NCI-H2171 (cell line): Measurements from ENCODE around the gene ALG9.

Experiments used
- DNase-seq: peaks from one replicate; lab custom pipeline; 2025; lab: John Stamatoyannopoulos, UW

Gene ALG9

DNA sequence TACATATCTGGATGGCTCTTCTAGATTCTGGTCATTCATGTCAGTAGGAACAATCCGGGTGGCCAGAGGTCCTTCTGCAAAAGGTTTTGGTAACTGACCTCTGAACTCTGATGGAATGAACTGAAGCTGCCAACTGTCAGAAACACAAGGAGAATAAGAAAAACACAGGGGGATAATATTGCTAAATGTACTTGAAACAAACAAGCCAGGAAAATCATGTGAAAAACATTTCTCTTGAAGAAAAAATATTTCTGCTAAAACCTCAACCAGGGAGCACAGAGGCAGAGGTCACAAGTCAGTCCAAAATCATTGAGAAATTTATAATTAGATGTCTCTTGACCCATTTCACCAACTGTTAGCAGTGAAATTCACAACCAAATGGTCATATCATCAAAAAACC lies 35.2 kb downstream of the ALG9 start:
- no peak for DNase-seq

DNA sequence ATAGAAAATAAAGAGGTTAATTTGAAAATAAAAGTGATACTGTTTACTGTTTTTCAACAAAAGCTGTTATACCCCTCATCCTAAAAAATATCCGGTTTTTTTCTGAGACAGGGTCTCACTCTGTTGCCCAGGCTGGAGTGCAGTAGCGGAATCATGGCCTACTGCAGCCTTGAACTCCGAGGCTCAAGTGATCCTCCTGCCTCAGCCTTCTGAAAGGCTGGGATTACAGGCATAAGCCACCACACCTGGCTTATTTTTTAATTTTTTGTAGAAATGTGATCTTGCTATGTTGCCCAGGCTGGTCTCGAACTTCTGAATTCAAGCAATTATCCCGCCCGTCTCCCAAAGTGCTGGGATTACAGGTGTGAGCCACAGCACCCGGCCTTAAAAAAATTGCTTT lies 35.7 kb downstream of the ALG9 start:
- DNase-seq, result no peak

DNA sequence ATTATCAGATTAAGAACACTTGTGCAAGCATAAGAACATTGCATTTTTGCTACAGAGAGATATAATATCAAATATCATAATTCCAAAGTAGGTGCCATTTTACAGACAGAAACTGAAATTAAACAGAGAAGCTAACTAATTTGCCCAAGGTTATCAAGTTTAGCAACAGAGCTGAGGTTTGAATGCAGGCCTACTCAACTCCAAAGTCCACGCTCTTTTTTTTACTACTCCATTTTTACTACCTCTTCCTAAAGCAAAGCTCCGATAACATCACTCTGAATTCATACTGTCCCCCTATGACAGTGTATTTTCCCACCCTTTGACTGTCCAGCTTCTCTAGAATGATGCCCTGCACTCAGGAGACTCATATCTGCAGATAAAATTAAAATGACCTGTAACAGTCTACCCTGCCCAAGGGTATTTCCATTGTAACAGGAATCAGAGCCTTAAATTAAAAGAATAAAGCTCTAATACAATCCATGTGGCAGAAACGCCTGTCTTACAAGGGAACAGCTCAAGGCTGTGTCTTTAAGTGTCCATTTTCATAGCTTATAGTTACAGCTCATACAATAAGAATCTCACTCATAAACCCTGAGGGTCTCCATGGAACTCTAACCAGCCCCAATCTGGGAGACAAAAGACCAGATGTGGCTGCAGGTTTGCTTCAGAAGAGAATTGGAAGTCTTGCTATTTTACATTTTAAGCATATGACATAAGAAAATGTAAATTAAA lies 36.8 kb downstream of the ALG9 start:
- no peak for DNase-seq

DNA sequence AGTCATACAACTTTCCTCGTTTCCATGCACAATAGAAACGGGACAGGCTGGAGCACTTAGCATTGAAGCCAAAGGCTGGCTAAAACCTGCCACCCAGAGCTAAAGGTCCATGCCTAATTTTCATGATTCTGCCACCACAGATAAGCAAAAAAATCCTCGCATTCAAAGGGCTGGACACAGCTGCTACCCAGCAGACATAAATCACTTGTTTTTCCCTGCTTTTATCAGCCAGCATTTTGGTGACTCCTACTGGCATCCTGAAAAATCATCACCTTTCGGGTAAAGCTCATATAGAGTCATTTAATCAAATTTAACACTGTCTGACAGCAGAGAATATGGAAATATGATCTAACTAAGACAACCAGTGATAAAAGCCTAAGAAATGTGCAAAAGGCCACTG lies 37.9 kb downstream of the ALG9 start:
- DNase-seq, result no peak

DNA sequence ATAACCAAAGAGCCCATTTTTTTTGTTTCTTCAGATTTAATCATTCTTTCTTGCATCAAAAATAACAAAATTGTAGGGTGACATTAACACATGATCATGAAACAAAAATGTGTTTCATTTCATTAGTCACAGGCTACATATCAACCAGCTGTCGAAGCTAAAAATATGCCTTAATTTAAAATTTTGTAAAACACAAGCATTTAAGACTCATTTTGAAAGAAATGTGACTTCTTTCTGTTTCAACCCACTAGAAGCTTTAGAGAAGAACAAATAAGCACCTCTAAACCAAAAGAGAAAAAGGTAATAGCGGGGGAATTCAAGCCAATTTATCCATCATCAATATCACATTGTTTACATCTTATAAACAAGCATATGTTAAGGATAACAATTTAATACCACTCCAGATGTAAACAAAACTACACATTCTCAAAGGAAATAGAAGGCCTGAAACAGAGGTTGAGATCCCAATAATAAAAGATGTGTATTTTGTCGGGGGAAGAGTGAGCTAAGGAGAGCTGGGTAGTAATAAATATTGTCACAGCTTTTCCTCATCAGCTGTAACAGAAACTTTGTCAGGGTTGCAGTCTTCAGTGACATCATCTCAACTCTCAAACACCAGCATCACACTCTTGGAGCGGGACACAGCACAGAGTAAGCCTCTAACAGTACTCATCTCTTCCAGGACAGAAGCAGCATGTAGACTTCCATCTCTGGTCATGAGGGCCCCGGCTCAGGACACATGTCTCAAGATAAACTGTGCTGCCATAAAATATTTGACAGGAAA lies 42.0 kb downstream of the ALG9 start:
- no peak for DNase-seq

DNA sequence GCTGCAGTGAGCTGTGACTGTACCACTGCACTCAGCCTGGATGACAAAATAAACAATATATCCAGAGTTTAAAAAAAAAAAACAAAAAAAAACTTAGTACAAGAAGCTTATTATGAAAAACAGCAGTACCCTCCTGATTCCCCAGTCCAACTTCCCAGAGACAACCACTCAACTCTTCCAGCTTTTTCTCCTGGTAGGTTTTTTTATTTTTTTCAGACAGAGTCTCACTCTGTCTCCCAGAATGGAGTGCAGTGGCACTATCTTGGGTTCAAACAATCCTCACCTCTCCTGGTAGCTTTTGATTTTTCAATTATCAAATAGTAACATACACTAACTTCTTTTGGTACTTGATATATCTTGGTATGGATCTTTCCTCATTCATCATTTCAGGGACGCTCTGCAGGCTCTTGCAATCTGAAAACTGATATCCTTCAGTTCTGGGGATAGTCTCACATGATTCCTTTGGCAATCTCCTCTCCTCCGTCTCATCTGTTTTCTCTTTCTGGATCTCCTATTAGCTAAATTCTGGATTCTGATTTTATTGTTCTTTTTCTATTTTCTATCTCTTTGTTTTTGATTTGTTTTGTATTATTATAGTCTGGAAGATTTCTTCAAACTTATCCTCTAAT lies 44.9 kb downstream of the ALG9 start:
- DNase-seq, result no peak

DNA sequence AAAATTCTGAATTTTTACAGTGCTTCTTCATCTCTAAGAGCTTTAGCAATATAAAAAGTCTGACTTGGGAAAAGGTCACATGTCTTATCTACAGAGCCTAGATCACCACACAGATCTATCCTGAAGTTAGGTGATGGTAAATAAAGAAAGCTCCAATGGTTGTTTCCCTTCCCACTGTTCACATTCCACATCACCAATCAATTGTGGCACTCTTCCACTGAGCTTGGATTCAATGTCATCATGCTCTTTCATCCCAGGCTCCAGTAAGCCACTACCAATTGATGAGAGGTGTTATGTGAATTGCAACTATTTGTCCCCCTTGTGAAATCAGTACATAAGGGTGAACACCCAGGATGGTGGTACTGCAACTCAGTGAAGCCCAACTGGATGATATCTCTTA lies 47.8 kb downstream of the ALG9 start:
- no peak for DNase-seq

DNA sequence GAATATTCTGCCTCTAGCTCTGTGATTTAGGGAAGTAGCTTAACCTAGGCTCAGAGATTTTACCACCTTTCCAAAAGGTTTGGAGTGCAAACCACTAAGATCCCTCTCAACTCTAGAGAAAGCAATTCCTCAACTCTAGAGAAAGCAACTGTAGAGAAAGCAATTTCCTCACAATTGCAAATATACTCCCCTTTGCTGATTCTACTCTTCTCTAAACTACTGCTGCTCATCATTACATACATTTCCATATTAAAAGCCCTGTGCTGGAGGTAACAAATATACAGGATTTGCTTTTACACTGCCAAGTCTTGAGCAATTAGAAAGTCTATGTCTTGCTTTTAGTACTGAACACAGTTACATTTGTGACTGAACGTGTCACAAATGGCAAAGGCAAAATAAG lies 48.2 kb downstream of the ALG9 start:
- DNase-seq, result no peak

DNA sequence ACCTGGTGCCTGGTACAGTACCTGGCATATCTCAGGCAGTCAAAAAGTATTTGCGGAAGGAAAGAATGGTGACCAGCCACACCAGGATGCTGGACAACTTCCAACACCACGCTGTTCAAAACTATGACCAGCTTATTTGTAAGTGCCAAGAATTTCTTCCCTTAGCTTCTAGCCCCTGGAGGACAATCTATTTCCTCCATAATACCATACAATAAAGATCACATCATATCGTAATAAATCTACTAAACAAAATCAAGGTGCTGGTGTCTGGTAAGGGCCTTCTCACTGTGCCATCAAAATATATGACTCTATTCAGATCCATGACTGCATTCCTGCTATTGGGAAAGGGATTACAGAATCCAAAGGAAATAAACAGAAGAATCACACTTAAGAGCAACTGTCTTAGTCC lies 51.5 kb downstream of the ALG9 start:
- no peak for DNase-seq

DNA sequence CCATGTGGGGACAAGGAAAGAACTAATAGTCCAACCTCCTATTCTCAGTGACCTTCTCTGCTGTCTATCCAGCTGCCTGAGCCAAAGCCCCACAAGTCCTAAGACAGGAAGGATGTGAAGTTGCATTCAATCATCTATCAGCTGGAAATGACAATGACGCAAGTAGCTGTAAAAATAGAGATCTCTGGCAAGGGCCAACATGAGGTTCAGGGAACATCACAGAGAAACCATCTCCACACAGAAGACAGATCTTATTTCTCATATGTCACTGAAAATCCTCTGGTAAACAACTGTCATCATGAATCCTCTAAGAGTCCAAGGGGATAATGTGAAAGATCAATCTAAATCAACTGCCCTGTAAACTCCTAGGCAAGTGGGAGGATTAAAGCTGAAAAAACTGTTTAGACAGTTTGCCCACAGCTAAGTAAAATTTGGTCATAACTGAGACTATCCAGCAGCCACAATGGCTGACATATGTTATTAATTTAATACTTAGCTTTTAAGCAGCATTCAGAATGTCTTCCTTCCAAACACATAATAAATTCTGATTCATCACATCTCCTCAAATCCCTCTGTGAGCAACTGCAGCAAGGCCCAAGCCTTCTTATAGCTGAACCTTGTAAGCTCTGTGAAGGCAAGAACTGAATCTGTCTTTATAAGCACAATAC lies 52.1 kb downstream of the ALG9 start:
- DNase-seq, result no peak

DNA sequence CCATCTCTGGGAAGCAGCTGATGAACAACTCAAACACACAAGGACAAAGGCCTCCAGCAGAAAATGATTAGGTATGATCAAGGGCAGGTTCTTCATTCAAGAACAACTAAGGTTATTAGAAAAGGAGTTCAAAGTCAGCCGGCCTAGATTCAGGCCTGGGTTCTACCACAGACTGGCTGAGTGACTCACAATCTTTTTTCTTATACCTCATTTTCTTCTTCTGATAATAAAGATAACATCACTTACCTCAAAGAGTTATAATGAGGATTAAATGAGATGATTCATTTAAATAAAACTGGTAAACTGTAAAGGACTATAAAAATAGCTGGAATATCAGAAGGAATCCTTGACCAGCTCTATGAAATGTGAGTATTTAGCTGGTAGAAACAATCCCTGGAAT lies 55.9 kb downstream of the ALG9 start:
- no peak for DNase-seq

DNA sequence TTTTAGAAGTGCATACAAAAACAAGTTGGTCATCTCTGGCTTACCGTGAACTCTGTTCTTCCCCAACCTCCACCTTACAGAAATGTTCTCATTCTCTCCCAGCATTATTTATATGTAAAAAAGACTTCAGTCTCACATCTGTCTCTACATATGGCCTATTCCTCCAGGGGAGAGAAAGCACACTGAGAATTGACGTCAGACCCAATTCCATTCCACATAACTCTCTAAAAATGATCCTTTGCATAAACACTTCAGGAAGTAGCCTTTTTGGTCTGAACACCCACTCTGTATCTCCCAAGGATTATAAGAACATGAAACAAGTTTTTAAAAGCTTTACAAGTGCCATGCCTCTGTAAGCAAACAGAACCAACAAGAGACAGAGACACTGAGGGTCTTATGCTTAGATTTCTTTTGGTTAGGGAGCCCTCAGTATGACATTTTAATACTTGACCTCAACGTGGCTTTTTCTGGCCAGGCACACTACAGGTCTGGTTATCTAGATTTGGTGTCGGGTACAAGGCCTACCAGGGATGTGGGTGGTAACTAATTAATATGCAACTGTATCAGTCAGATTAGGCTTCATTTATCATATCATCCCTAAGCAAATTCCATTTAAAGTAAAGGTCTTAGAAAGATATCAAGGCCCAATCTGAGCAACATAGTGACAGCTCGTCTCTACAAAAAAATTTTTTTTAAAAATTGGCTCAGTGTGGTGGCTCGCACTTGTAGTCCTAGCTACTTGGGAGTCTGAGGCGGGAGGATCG lies 56.6 kb downstream of the ALG9 start:
- peak; percentile 31 for DNase-seq

DNA sequence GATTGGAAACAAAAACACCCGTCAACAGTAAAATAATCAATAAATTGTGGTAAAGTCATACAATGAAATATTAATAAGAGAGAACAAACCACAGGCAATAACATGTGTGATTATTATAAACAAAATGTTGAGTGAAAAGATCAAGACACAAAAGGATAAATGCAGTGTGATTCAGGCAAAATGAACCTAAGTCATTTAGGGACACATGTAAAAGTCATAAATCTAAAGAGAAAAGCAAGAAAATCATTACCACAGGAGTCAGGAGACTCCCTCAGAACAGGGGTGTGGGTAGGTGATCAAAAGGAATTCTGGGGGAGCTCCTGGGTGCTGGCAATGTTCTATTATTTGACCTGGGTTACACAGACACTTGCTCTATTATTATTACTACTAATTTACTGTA lies 57.3 kb downstream of the ALG9 start:
- no peak for DNase-seq

DNA sequence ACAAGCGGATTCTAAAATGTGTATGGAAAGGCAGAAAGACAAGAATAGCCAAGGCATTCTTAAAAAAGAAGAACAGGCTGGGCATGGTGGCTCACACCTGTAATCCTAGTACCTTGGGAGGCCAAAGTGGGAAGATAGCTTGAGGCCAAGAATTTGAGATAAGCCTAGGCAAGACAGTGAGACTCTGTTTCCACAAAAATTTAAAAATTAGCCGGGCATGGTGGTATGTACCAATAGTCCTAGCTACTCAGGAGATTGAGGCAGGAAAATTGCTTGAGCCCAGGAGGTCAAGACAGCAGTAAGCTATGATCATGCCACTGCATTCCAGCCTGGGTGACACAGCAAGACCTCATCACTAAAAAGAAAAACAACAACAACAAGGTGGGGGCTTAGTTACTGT lies 59.2 kb downstream of the ALG9 start:
- DNase-seq, result no peak

DNA sequence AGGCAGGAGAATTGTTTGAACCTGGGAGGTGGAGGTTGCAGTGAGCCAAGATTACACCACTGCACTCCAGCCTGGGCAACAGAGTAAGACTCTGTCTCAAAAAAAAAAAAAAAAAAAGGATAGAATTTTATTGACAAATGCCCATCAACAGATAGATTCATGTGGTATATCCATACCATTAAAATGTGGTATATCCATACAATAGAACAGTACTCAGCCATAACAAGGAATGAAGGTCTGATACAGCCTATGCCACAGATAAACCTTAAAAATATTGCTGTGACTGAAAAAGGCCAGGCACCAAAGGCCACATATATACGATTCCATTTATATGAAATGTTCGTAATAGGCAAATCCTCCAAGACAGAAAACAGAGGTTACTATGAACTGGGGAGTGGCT lies 59.9 kb downstream of the ALG9 start:
- no peak for DNase-seq

DNA sequence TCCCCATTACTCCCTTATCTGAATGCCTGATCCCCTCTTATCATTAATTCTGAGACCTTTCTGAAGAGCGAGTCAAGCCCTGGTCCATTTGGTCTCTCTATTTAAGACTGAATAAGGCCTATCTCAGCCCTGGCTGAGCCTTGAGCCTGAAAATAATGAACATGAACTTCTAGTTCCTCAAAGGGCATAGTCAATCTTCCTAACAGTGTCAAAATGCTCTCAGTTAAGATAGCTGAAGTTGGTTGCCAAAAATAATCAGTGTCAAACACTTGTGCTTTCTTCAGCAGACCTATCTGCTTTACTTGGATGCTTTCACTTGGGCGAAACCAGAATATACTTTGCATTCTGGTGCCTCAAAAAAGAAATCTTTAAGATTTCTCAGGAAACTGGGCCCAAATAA lies 62.5 kb downstream of the ALG9 start:
- DNase-seq, result no peak

DNA sequence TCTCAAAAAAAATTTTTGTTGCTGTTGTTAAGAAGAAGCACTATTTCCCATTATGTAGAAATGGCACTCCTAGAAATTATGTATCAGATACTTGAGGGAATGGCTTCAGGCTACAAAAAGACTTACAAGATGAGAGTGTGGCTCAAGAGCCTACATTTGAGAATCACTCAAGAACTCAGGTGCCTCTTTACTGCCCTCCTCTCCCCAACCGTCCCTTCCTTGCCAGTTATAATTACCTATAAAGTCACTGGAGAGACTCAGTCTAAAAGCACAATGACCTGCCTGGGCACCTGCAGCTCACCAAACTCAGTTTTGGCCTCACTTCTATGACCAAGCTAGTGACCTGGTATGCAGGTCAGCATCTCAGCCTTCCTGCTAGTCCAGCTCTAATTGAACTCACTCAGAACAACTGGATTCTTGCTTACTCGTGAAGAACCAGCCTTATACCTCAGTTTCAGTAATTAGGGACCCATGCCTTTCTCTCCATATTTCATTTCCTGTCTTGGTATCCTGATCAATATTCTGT lies 63.3 kb downstream of the ALG9 start:
- DNase-seq, result no peak

DNA sequence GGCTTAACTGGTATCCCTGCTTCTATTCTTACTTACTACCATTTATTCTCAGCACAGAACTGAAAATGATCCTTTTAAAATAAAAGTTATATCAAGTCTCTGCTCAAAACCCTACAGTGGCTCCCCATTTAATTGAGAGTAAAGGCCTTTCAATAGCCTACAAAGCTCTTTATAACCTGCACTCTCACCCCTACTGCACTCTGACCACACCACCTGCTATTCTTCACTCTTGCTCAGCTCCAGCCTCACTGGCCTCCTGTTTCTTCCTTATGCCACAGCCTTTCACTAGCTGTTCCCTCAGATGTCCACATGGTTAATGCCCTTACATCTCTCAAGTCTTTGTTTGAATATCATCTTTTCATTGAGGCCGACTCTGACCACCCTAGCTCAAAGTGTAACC lies 64.3 kb downstream of the ALG9 start:
- no peak for DNase-seq

DNA sequence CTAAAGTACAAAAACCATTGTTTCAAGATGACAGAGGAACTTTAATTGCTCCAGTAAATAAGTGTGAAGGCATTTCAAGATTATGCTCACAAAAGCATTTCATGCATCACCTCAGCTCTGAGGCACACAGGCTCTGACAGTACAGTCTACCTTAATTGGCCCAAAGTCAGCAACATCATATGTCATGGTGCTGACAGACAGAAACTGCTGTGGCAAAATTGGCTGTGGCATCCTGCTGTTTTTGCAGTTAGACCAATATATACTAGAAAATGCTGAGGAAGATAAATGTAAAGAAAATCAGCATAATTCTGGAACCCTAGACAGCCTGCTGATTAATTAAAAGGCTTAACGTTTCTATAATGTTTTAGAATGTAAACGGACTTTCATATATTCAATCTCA lies 70.2 kb downstream of the ALG9 start:
- DNase-seq, result no peak

DNA sequence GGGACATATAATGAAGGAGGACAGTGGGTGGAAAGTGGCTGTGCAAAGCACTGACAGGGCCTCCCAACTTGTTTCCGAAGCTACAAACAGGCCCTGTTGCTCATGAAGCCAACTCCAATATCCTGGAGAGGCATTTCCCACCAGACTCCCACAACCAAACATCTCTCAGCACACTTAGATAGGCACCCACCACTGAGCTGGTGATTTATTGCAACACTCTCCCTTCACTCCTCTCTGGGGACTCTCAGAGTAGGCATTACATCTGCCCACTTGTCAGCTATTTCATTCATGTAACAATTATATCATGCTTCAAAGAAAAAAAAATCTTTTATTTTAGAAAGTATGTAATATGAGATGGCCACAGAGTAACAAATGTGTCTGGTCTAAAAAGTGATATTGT lies 73.1 kb downstream of the ALG9 start:
- peak; percentile 47 for DNase-seq

DNA sequence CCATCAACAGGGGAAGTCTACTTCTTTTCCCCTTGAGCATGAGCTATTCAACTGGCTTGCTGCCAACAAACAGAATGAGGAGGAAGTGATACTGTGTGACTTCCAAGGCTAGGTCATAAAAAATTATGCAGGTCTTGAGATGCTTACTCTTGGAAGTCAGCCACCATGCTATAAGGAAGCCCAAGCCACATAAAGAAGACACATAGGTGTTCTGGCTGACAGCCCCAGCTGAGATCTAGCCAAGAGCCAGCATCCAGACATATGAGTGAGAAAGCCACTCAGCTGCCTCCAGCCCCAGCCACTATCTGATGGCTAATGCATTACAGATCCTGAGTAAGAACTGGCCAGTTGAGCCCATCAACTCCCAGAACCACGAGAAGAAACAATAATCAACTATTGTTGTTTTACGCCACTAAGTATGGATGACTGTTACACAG lies 74.2 kb downstream of the ALG9 start:
- peak; percentile 90 for DNase-seq

DNA sequence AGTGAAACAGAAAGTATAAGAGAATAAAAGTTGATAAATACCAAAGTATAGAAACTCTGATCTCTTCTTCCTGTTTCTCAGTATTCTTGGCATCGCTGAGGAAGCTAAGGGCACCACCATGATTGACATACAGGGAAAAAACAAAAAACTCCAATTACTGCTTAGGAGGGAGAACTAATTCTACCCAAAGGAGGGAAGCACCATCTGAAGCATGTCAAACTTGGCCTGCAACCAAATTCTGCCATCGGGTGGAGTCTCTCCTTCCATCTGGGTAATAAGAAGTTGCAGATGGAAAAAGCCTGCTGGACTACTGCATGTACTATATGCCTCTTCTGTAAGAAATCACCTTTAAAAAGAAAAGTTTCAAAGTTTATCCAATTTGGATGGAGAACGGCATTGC lies 74.7 kb downstream of the ALG9 start:
- peak; percentile 87 for DNase-seq
